GM19025 (cell line): ENCODE results near the gene CCNO.

Experiments
- ATAC-seq: cut with Tn5 transposase; IDR thresholded peaks from one replicate; pipeline ENCODE4 v1.9.1; 2021; ENCODE audit warnings: mild to moderate bottlenecking, low read depth, moderate library complexity; ENCODE audit not compliant: unreplicated experiment

CCNO gene

DNA sequence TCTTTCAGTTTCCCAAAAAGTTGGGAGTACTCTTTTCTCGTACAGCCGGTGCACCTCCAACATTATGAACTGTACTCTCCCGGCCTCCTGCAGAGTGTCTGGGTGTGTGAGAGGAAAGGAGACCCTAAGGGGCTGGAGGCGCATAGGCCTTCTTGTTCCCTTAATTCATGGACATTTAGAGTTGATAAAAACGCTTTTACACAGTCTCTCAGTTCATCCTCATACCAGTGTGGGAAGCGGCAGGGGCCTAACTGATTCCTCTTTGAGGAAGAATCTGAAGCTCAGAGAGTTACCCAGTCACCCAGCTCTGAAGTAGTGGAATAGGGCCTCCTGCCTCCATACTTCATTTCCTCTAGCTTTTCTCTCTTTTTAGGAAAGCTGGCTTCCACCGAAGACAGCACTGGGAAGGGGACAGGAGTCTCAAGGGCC, 9.6 kb downstream of the CCNO start:
- ATAC-seq: no peak

DNA sequence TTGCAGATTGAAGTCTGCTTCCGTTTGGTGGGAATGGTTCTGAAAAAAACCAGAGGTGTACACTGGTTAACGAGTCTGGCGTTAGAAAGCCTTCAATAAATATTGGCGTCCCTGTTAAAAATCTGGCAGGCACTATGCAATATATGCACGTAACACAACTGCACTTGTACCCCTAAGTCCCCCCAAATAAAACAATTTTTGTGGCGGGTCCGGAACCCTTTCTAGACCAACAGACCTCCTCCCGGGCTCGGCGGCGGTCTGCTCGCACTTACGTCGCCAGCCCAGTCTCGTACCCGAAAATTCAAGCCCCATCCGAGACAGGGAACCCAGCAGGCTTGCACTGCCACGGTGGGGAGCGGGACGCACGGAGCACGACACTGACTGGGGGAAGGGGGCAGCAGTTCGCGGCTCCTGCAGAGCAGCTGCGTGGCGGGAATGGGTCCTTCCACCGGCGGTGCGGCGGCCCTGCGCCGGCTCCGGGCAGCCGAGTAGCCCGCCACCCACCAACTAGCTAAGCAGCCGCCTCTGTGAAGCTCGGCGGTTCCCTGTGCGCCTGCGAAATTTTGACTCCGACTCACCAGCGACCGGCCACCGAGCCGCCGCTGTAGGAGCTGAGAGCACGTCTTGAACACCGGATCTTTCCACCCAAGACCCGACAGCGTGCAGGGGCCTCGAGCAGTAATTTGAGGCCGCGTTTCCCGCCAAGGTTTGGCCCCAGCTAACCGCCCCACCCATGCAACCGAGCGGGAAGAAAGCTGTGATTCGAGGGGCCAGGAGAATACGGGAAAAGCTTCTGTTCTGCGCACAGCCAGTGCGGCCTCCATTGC, 10.2 kb downstream of the CCNO start:
- no peak for ATAC-seq

DNA sequence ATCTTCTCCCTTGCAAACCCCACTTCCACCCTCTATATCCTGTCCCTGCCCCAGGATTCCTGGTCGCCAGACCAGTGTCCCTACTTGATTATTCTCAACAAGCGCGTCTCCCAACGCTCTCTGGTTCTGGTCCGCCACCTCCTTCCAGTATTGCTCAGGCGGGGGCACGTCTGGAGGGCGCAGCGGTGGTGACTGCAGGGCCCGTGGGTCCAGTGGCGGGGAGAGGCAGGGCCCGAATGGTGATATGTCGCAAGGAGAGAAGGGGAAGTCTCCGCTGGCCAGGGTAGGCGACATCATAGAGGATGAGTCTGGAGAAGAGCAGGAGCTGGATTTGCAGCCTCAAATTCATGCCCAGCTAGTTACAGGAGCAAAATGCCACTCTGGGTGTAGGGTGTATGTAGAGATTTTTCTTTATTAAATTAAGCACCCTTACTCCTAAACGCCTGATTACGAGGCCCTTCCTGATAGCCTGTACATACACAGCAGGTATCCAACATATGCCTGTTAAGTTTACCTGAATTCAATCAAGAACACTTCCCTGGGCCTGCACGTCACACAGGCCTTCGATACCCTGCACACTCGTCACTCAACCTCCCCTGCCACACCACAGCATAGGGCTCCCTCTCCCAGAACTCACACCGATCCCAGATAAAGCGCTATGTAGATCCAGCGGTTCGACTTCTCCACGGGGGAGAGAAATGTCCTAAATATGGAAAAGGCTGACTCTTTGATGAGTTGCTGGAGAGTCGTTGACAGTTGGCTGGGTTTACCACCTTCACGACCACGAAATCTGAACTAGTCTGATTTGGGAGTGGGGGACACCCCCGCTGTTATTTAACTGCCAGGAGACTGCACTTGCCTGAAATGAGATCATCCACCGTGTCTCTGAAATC, 11.1 kb downstream of the CCNO start:
- no peak for ATAC-seq

DNA sequence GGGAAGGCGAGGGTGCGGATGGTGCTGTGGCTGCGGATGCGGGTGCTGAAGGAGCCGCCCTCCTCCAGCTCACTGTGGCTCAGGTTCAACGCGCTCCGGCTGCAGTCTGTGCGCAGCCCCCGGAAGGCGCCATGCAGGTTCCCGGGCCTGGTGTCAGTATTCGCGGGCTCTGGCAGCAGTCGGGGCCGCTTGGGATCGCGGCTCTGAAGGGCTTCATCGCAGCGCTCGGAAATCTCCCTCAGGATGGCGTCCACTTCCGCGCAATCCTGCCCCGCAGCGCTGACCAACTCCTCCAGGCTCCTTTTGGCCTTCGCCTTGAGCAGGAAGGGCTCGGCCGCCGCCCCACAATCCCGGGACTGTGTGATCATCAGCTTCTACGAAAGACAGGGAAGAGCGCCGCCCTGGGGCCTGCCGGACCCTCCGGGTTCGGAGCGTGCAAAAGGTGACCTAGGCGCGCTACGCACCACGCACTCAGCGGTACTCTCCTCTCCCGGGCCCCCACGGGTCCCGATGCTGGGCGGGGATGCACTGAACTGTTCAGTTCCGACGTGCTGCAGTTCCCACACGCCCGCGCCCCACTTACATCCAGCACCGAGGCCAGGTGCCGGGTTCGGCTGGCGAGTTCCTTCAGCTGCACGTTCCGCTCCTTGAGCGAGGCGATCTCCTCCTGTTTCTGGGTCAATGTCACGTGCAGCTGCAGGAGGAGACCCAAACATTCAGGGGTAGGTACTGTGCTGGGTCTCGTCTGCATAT, 12.8 kb downstream of the CCNO start:
- no peak for ATAC-seq

DNA sequence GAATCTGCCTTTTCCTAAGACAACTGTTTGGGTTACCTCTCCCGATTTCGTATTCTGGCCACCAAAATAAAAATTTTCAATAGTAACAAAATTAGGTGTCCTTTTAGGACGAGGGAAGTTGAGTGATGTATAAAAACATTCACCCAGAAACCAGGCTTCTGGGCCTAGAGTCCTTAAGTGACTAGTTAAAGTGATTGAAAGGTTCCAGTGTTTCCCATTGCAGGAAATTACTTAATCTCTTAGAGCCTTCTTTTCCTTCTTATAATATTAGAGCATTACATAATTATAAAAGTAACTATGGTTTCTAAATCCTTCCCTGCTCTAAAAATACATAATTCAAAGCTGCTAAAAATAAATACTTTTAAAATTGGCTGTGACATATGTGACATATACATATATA, 13.6 kb downstream of the CCNO start:
- ATAC-seq: no peak

DNA sequence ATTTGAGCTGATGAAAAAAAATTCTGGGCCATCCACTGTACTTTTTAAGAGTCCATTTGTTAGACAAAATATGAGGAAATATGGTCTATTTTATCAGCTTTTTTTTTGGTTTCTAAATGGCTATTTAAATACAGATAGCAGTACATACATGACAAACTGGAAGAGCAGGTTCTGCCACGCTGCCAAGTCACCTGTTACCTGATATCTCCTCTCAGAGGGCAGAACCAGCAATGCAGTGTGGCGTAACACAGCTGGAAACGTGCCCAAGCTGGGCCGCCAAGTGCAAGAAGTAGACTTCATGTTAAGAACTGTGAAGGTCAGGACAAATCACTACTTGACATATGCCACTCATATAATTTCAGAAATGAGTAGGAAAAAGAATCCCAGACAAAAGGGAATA, 14.4 kb downstream of the CCNO start:
- ATAC-seq: no peak

DNA sequence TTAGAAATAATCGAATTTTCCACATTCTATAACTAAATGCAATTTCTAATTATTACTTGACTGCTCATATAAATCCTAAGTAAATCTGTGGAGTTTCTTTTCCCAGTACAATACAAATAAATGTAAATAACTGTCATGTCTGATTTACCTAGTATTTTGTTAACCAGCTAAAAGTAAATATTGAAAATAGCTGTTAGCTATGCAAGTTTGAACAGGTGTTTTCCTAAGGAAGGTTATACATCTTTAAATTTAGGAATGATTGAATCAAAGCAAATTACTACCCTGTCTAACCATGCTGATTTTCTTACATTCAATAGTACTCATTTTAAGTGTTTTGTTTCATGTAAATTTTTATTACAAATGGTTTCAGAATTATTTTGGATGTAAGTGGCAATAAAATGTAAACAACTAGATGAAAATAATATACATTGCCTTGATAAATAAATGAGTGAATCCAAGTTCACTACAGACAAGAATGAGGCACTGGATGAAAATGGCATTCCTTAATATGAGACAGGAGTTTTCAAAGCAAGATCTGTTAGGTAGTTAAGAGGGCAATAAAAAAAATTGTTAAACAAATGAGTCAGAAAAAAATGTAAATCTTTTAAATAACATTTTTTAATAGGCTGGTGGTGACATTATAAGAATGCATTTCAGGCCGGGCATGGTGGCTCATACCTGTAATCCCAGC, 22.1 kb downstream of the CCNO start:
- ATAC-seq: no peak

DNA sequence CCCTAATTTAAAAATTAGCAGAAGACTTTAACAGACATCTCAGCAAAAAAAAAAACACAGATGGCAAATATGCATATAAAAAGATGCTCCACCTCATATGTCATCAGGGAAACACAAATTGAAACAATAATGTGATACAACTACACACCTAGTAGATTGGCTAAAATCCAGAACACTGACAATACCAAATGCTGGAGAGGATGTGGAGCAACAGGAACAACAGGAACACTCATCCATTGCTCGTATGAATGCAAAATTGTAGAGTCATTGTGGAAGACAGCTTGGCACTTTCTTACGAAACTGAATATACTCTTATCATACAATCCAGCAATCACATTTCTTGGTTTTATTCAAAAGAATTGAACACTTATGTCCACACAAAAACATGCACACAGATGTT, 28.4 kb downstream of the CCNO start:
- ATAC-seq: no peak

DNA sequence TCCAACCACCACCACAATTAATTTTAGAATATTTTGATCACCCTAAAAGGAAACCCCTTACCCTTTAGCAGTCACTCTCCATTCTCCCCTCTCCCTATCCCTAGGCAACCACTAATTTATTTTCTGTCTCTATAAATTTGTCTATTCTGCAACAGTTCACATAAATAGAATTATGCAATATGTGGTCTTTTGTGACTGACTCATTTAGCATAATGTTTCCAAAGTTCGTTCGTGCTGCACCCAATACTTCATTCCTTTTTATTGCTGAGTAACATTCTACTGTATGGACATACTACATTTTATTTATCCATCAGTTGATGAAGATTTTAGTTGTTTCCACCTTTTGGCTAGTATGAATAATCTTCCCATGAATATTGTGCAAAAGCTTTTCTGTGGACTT, 42.2 kb downstream of the CCNO start:
- ATAC-seq: no peak

DNA sequence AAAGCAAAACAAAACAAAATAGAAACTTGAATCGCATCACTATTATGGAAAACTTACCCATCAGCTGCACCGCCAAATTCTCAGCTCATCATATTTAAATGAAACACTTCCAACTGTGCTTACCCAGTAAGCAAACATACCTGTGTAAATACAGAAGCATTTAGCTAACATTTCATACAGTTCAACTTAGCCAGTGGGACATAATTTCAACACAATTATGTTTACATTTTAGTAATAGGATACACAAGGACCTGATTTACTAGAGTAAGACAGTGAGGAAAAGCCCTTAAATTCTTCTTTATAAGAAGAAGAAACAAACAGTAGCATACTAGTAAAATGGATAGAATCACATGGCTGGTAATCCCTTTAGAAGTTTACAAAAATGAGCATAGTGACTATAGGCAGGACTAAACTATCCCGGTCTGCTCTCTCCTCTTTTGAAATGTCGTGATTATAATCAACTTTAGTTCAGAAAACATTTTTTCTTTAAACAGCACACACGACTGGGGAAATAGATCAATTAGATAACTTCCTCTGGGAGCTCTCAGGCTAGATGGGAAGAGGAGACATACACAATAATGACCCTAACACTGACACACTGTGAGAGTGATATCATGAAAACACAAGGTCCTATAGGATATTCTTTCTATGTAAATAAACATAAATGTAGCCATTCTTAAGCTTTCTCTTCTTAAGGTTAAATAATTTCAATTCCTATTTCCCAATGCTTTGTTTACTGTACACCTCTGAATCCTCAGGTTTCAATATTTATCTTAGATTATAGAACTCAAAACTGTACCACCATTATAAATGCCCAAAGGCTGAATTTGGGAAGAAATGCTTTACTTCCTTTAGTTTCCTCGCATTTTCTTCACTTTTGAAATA, 44.5 kb downstream of the CCNO start:
- ATAC-seq: no peak

DNA sequence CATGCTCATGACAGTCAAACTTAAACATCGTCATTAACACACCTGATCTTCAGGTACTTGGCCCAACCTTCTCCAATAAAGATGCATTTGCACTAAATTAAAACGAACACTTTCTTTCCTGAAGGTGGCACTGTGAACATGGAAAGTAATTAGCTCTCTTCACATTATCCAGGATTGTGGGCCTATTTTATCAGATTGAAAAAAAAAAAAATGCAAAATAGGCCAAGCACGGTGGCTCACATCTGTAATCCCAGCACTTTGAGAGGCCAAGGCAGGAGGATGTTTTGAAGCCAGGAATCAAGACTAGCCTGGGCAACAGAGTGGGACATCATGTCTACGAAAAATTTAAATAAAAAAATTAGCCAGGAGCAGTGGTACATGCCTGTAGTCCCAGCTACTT, 46.0 kb downstream of the CCNO start:
- ATAC-seq: no peak
